Right lobe of liver (tissue), 4 donors: ENCODE measurements around the gene SMG7.

ENCODE experiments used
- POLR2A ChIP-seq: fragments of 450-650 bp; IDR thresholded peaks from one replicate; pipeline ENCODE4 v1.6.1; 2017; ENCODE audit warnings: antibody characterized with exemption, mild to moderate bottlenecking
- TF ChIP-seq, protein P1 (sequence below), 4 donors: fragments of 200-600 bp in 3 of 4; fragments of 450-650 bp in 1 of 4; IDR thresholded peaks; one replicate each; pipeline versions ENCODE4 v1.5.1 to v1.8.0; 2016 to 2022; ENCODE audit warnings: antibody characterized with exemption in 4 of 4, mild to moderate bottlenecking in 2 of 4
- donor health status: DM: no; HTN: no; CAD: no.
- donor health status: DM: no; HTN: no; CAD: no.
- donor health status: DM: no; HTN: yes; CAD: no.

DNA sequence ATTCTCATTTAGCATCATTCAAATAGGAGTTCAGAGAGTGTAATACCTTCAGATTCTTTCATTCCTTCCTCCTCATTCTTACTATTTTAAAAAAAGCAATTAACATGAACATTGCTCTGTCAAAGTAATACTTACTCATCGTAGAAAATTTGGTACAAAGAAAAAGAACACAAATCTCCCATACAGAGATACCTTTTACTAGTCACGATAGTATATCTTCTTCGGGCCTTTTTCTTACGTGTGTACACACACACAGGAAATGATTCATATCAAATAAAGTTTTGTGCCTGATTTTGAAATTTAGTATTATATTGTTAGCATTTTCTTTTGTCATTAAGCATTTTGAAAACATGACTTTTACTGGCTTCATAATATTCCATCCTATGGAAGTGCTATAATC, 65.1 kb downstream of the SMG7 start:
- TF ChIP-seq, protein P1, sequence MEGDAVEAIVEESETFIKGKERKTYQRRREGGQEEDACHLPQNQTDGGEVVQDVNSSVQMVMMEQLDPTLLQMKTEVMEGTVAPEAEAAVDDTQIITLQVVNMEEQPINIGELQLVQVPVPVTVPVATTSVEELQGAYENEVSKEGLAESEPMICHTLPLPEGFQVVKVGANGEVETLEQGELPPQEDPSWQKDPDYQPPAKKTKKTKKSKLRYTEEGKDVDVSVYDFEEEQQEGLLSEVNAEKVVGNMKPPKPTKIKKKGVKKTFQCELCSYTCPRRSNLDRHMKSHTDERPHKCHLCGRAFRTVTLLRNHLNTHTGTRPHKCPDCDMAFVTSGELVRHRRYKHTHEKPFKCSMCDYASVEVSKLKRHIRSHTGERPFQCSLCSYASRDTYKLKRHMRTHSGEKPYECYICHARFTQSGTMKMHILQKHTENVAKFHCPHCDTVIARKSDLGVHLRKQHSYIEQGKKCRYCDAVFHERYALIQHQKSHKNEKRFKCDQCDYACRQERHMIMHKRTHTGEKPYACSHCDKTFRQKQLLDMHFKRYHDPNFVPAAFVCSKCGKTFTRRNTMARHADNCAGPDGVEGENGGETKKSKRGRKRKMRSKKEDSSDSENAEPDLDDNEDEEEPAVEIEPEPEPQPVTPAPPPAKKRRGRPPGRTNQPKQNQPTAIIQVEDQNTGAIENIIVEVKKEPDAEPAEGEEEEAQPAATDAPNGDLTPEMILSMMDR (IDR thresholded peaks at IDR 0.05), result no peak
- TF ChIP-seq POLR2A, result no peak
